Neural progenitor cell (in vitro differentiated cells): ENCODE data around the gene SHTN1. TPM values are rescaled to one million over a fixed set of nuclear protein-coding genes. Genes with fewer than 3 reads are reported as not detected.

Source experiments
- DNase-seq: peaks from one replicate; pipeline ENCODE4 v3.0.0-alpha.2; 2016; ENCODE audit warnings: low spot score
- H2AFZ ChIP-seq: fragments of 200-600 bp; sonication (generic); replicated peaks from 2 replicates; pipeline ENCODE4 v1.6.1; 2016; ENCODE audit warnings: antibody characterized with exemption
- H3F3A ChIP-seq: fragments of 200-600 bp; sonication (generic); 2 replicates; pipeline ENCODE4 v1.6.1; 2016; ENCODE audit warnings: antibody characterized with exemption, low read depth
- H3K27ac ChIP-seq: fragments of 200-600 bp; sonication (generic); 2 replicates; pipeline ENCODE4 v1.5.1; 2016; ENCODE audit warnings: mild to moderate bottlenecking
- H3K27me3 ChIP-seq: fragments of 200-600 bp; sonication (generic); 2 replicates; pipeline ENCODE4 v1.6.1; 2016; ENCODE audit warnings: mild to moderate bottlenecking, moderate library complexity
- H3K36me3 ChIP-seq: fragments of 200-600 bp; sonication (generic); 2 replicates; pipeline ENCODE4 v1.5.1; 2016
- H3K4me1 ChIP-seq: fragments of 200-600 bp; sonication (generic); 2 replicates; pipeline ENCODE4 v1.6.1; 2016; ENCODE audit warnings: mixed run types
- H3K4me2 ChIP-seq: fragments of 200-600 bp; sonication (generic); 2 replicates; pipeline ENCODE4 v1.6.1; 2016
- H3K4me3 ChIP-seq: fragments of 200-600 bp; sonication (generic); 2 replicates; pipeline ENCODE4 v1.5.1; 2016
- H3K79me2 ChIP-seq: fragments of 200-600 bp; sonication (generic); 2 replicates; pipeline ENCODE4 v1.6.1; 2016; ENCODE audit warnings: low read depth
- H3K9ac ChIP-seq: fragments of 200-600 bp; sonication (generic); 2 replicates; pipeline ENCODE4 v1.6.1; 2016
- H3K9me3 ChIP-seq: fragments of 200-600 bp; sonication (generic); 2 replicates; pipeline ENCODE4 v1.5.1; 2016; ENCODE audit warnings: low read depth
- H4K20me1 ChIP-seq: fragments of 200-600 bp; sonication (generic); 2 replicates; pipeline ENCODE4 v1.6.1; 2016; ENCODE audit warnings: low read depth
- H3K27ac Mint-ChIP-seq: 3 replicates; pipeline ENCODE4 v1.8.0; 2021; ENCODE audit warnings: mixed read lengths
- H3K27me3 Mint-ChIP-seq: 2 replicates; pipeline ENCODE4 v1.8.0; 2022; ENCODE audit warnings: low read depth, mild to moderate bottlenecking, inconsistent platforms, moderate library complexity, mixed read lengths; ENCODE audit not compliant: insufficient read depth
- H3K36me3 Mint-ChIP-seq: 3 replicates; pipeline ENCODE4 v1.8.0; 2021; ENCODE audit warnings: mixed read lengths
- H3K4me1 Mint-ChIP-seq: 3 replicates; pipeline ENCODE4 v1.8.0; 2021; ENCODE audit warnings: mixed read lengths
- H3K4me3 Mint-ChIP-seq: 3 replicates; pipeline ENCODE4 v1.8.0; 2021; ENCODE audit warnings: mild to moderate bottlenecking, moderate library complexity, mixed read lengths
- H3K9me3 Mint-ChIP-seq: 3 replicates; pipeline ENCODE4 v1.8.0; 2020; ENCODE audit warnings: mixed read lengths
- EZH2 ChIP-seq: fragments of 200-600 bp; sonication (generic); IDR thresholded peaks from 2 replicates; pipeline ENCODE4 v1.6.1; 2017; ENCODE audit warnings: antibody characterized with exemption, mild to moderate bottlenecking, moderate library complexity
- EZH2phosphoT487 ChIP-seq: fragments of 200-600 bp; sonication (generic); IDR thresholded peaks from 2 replicates; pipeline ENCODE4 v1.6.1; 2017; ENCODE audit warnings: antibody characterized with exemption
- total RNA-seq: library from RNA; depleted of rRNA; stranded (reverse); fragments of >200 nt; gene quantifications from 2 replicates; pipeline ENCODE4 v1.2.3, GENCODE V29; 2015; ENCODE audit warnings: low replicate concordance
- TF ChIP-seq, protein P1 (sequence below): fragments of 200-600 bp; sonication (generic); IDR thresholded peaks from 2 replicates; pipeline ENCODE4 v1.5.1; 2017; ENCODE audit warnings: antibody characterized with exemption, mild to moderate bottlenecking

SHTN1 gene
- total RNA-seq, 1 donor from 2014 or later, result 17.3 TPM

DNA sequence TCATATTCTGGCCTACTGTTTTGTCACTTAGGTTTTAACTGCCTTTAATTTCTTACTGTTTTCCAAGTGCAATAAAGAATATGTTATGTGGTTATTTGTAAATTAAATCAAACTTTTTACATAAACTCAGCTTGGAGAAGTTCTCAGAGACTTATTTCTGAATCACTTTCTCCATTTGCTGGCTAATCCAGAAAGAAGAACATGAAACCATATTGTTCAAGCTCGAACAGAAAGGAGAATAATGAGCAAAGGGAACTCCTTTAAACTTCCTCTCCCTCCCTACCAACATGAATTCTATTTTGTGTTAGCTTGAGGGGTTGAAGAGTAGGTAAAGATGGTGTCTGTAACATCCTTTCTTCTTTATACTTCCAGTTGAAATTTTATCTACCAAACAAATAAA, 52.3 kb downstream of the SHTN1 start:
- Mint-ChIP-seq H3K36me3 (peaks cover 2% of the 10 kb centered on the region), H3K9me3 (no peaks in the 10 kb centered on the region), H3K4me1 (peaks cover 10% of the 10 kb centered on the region), H3K27ac (no peak overlapping the region), H3K27me3 (no peaks in the 10 kb centered on the region), H3K4me3 (no peak overlapping the region)
- no peaks in the 10 kb centered on the region for H3F3A ChIP-seq
- H3K4me2 ChIP-seq, result no peak overlapping the region
- no peaks in the 10 kb centered on the region for H3K79me2 ChIP-seq
- no peaks in the 10 kb centered on the region for H3K36me3 ChIP-seq
- no peaks in the 10 kb centered on the region for H3K27me3 ChIP-seq
- no peak overlapping the region for H3K9ac ChIP-seq
- no peak overlapping the region for H2AFZ ChIP-seq
- no peaks in the 10 kb centered on the region for H3K9me3 ChIP-seq
- no peak for TF ChIP-seq EZH2phosphoT487
- no peak for TF ChIP-seq EZH2
- TF ChIP-seq, protein P1, sequence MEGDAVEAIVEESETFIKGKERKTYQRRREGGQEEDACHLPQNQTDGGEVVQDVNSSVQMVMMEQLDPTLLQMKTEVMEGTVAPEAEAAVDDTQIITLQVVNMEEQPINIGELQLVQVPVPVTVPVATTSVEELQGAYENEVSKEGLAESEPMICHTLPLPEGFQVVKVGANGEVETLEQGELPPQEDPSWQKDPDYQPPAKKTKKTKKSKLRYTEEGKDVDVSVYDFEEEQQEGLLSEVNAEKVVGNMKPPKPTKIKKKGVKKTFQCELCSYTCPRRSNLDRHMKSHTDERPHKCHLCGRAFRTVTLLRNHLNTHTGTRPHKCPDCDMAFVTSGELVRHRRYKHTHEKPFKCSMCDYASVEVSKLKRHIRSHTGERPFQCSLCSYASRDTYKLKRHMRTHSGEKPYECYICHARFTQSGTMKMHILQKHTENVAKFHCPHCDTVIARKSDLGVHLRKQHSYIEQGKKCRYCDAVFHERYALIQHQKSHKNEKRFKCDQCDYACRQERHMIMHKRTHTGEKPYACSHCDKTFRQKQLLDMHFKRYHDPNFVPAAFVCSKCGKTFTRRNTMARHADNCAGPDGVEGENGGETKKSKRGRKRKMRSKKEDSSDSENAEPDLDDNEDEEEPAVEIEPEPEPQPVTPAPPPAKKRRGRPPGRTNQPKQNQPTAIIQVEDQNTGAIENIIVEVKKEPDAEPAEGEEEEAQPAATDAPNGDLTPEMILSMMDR, result no peak
- no peak overlapping the region for H3K27ac ChIP-seq
- DNase-seq, result no peak
- H3K4me3 ChIP-seq, result no peak overlapping the region
- H3K4me1 ChIP-seq, result no peaks in the 10 kb centered on the region
- no peaks in the 10 kb centered on the region for H4K20me1 ChIP-seq

DNA sequence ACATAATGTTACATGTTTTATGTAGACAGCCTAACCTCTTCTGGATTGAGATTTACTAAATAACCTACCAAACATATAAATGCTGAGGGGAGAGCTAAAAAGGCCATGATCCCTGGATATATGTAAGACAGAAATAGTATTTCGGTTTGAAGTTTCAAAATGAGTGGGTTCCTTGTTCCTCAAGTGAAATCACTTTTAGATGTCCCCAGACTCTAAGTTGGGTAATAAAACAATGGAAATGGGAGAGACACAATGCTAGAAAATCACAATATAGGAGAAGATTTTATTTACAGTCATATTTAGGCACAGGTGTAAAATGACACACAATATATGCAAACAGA, 56.5 kb downstream of the SHTN1 start:
- DNase-seq, result no peak
- Mint-ChIP-seq H3K36me3 (peaks cover 4% of the 10 kb centered on the region), H3K4me1 (peaks cover 20% of the 10 kb centered on the region), H3K4me3 (no peak overlapping the region), H3K27me3 (no peaks in the 10 kb centered on the region), H3K9me3 (no peaks in the 10 kb centered on the region), H3K27ac (peak overlapping the region; percentile 51)
- H3K4me2 ChIP-seq, result no peak overlapping the region
- no peak overlapping the region for H3K4me3 ChIP-seq
- TF ChIP-seq, protein P1, result no peak
- TF ChIP-seq EZH2phosphoT487 (no peak), EZH2 (no peak)
- no peaks in the 10 kb centered on the region for H3K36me3 ChIP-seq
- H3K9ac ChIP-seq, result no peak overlapping the region
- no peaks in the 10 kb centered on the region for H3K79me2 ChIP-seq
- H3F3A ChIP-seq, result no peaks in the 10 kb centered on the region
- H3K27me3 ChIP-seq, result no peaks in the 10 kb centered on the region
- no peaks in the 10 kb centered on the region for H4K20me1 ChIP-seq
- no peak overlapping the region for H3K27ac ChIP-seq
- no peak overlapping the region for H2AFZ ChIP-seq
- no peaks in the 10 kb centered on the region for H3K9me3 ChIP-seq
- H3K4me1 ChIP-seq, result peaks cover 4% of the 10 kb centered on the region

DNA sequence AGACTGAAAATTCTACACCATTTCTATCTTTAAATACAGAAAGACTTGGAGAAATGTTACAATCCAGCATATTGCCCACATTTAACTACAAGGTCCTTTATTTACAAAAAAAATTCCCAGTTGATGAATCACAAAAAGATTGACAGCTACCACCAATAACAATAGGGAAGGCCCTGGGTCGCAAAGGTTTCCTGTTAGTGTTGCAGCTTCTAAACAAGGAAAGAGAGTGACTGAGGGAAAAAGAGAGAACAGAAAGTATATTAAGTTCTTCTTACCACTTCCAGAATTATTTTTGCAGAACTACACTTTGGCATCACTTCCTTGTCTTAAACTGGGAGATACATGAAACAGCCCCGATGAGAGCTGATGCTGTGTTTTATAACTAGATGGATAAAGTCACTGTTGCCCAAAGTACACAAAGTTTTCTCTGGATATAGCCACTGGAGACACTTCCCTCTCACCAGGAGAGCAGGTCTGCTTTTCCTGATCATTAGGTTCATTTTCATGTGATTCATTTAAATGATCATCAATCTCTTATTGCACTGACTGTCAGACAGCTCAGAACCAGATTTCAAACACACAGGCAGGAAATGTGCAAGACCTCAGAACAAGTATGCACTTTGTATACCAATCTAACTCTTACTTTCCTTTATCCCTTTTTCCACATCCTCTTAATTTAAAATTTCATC, 57.0 kb downstream of the SHTN1 start:
- H3K36me3 ChIP-seq, result no peaks in the 10 kb centered on the region
- no peak overlapping the region for H3K4me3 ChIP-seq
- H3K27me3 ChIP-seq, result no peaks in the 10 kb centered on the region
- TF ChIP-seq EZH2 (no peak), EZH2phosphoT487 (no peak)
- TF ChIP-seq, protein P1, result no peak
- H3K9me3 ChIP-seq, result no peaks in the 10 kb centered on the region
- H3K9me3 Mint-ChIP-seq, result no peaks in the 10 kb centered on the region
- no peaks in the 10 kb centered on the region for H4K20me1 ChIP-seq
- H3K9ac ChIP-seq, result no peak overlapping the region
- H3K27ac Mint-ChIP-seq, result peak overlapping the region; percentile 51
- no peak for DNase-seq
- H2AFZ ChIP-seq, result no peak overlapping the region
- peaks cover 20% of the 10 kb centered on the region for H3K4me1 Mint-ChIP-seq
- H3K4me3 Mint-ChIP-seq, result no peak overlapping the region
- peaks cover 4% of the 10 kb centered on the region for H3K4me1 ChIP-seq
- no peaks in the 10 kb centered on the region for H3F3A ChIP-seq
- H3K27me3 Mint-ChIP-seq, result no peaks in the 10 kb centered on the region
- no peak overlapping the region for H3K27ac ChIP-seq
- peaks cover 4% of the 10 kb centered on the region for H3K36me3 Mint-ChIP-seq
- no peaks in the 10 kb centered on the region for H3K79me2 ChIP-seq
- H3K4me2 ChIP-seq, result no peak overlapping the region
